ENCODE data around the gene CALCOCO1.
"Not testable (repeated sequence)": the region's sequence is repeated elsewhere in the genome, so short reads cannot be mapped to it uniquely, and the experiment has no call there.

Gene CALCOCO1

DNA sequence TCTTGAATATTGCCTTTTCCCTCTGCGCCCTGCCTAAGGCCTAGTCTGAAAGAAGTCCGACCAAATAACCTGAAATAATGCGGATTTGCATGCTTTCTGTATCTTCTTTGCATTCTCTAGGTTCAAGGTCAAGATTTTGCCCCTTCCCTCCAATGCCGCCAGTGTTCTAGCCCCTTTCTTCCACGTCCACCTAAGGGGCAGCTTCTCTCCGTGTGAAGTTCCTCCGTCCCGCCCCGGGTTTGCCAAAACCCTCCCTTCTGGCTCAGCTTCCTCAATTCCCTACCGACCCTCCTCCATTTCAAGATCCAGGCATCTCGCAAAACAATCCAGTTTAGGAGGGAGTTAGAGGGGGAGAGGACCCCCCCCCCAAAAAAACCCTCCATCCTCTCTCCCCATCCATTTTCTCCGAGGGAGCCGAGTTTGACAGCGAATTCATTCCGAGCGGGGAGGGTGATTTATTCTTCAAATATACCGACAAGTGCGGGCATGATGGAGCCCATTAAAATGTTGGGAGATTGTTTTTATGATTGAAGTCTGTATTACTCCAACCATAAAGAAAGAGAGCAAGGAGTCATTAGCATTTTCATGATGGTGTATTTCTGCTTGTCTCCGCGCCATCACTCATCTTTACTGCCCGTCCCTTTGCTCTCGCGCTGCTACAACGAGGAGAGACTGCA is 30.5 kb downstream of the CALCOCO1 start:
- DNase-seq (ENCODE audit: low spot score) = no peak

DNA sequence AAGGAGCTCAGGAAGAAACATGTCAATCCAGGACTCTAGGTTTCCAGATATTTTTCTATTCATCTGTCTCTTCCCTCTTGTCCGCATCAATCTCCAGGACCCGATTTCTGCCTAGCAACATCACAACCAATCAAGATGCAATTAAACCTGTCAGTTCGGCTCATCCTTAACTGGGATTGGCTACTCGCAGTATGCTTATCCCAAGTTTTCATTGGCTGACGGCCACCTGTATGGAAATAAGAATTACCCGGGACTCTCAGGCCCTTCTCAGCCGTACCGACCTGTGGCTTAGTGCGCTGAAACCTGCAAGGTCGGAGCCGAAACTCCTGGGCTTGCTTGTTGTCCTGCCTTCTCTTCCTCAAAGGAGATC is 31.0 kb downstream of the CALCOCO1 start:
- peak; percentile 97 for DNase-seq (ENCODE audit: low spot score)

DNA sequence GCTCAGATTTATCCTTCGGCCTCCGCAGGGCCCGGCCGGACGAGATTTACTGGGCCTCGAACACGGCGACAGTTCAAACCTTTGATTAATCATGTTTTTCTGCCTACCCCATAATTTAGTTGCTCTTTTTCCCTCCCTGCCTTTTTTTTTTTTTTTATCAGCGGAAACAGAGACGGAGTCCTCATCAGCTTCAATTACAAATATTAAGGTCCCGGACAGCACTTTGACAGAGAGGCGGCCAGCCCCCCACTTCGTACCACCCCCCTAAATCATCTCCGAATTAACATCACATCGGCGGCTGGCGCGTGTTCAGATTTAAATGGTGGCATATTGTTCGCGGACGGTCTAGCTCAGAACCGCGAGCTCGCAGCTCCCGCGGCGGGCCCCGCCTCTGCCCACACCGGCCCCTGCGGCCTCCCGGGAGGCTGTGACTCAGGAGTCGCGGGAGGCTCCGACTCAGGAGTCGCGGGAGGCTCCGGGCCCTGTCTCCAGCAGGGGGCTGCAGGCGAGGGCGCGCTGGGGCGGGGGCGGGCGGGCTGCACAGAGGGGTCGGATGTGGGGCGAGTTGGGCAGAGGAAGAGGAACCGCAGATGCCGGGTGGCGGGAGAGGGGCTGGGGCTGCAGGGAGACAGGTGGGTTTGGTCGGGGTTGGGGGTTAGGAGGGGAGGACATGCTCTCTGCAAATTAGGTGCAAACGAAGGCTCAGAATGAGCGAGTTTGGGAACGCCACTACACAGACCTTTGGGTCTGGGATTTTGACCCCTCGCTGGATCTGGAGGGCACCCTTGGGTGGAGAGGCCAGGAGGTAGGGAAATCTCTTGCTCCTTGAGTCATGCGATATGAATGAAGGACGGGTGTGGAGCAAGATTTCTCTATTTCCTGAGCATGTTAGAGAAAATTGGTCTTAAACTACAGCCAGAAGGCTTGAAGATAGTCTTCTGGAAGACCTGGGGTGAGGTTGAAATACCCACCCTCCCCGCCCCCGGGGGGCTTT is 31.8 kb downstream of the CALCOCO1 start:
- DNase-seq (ENCODE audit: low spot score) = peak; percentile 49

DNA sequence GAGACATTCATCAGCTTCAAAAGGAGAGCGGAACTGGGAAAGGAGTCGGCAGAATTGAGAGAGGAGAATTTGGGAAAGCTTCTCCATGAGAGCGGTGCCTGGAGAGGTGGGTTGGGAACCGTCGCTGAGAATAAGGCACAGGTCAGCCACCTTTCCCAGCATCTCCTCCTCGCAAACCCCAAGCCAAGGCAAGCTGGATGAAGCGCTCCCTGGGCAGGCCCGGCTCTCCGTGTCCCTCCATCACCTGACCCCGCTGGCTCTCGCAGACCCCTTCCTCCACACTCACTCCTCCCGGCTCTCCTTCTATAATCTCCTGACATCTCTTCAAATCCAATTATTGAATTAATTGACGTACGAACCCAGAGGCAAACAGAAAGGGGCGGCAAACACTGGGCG is 32.5 kb downstream of the CALCOCO1 start:
- DNase-seq (ENCODE audit: low spot score) = no peak

DNA sequence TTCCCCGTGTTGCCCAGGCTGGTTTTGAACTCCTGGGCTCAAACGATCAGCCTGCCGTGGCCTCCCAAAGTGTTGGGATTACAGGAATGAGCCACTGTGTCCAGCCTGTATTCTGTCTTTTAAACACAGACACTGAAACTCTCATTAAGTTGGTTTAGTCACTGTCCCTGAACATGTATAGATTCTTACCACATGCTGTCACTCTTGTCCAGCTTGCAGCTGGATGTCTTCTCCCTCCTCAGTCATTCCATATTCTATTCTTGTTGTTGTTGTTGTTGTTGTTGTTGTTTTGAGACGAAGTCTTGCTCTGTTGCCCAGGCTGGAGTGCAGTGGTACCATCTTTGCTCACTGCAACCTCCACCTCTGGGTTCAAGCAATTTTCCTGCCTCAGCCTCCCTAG is 39.1 kb downstream of the CALCOCO1 start:
- no peak for DNase-seq (ENCODE audit: low spot score)

DNA sequence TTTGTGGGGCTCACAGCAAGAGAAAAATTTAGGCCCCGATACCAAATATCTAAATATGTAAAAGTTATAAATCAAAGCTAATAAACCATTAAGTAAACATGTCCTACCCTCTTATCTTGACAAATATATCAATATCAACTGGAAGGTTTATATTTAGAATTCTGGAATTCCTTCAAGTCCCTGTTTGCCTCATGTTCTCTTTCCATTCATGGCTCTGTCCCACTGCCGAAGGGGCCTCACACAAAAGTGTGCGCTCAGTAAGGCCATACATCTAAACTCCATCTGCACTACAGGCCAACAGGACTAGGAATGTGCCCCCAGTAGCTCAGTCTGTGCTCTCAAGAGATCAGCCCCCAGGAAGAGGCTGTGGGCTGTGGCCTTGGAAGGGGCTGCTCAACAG is 40.8 kb downstream of the CALCOCO1 start:
- DNase-seq (ENCODE audit: low spot score) = no peak

DNA sequence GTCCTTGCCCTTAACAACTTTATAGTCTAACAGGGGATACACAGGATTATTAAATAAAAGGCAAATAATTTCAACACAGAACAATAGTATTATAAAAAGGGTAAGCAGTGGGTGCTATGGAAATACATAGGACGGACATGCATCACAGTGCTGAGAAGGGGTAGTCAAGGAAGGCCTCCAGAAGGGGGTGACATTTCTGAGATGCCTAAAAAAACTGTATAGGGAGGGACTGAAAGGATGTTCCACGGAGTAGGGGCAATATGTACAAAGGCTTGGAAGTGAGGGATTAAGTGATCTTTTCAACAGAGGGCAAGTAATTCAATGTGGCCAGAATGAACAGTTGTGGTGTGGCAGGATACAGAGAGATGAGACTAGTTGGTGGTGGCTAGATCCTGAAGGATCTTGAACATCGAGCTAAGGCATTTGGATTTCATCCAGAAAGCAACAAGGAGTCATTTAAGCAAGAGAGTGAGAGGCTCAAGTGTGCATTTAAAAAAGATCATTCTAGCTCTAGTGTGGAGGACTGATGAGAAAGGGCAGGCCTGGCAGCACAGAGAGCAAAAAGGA is 42.5 kb downstream of the CALCOCO1 start:
- no peak for DNase-seq (ENCODE audit: low spot score)

DNA sequence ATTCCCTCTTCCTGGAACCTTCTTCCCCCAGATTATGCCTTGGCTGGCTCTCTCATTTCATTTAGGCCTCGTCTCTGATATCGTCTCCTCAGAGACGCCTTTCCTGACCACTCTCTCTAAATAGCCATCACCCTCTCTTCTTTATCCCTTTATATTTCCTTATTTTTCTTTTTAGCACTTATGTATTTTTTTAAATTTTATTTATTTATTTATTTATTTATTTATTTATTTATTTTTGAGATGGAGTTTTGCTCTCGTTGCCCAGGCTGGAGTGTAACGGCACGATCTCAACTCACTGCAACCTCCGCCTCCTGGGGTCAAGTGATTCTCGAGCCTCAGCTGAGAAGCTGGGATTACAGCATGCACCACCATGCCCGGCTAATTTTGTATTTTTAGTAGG is 43.3 kb downstream of the CALCOCO1 start:
- DNase-seq (ENCODE audit: low spot score) = no peak

DNA sequence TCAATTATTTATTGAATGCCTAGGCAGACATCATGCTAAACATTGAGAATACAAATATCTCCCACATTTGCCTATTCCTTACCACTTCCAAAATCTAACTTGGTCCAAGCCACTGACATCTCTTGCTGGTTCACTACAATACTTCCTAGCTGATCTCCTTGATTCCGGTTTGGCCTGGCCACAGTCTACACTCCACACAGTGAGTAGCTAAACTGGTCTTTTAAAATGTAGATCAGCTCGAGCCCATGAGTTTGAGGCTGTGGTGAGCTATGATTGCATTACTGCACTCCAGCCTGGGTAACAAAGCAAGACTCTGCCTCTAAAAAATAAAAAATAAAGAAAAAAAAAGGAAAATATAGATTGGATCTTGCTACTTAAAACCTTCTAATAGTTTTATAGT is 43.8 kb downstream of the CALCOCO1 start:
- DNase-seq (ENCODE audit: low spot score) = no peak

DNA sequence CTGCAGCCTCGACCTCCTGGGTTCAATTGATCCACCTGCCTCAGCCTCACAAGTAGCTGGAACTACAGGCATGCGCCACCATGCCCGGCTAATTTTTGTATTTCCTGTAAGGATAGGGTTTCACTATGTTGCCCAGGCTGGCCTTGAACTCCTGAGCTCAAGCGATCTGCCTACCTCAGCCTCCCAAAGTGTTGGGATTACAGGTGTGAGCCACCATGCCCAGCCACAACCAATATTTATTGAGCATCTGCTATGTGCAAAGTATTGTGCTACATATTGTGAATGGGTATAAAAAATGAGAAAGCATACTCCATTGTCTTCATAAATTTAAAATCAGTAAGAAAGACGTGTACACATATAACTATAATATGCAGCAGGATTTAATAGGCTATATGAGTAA is 47.2 kb downstream of the CALCOCO1 start:
- DNase-seq (ENCODE audit: low spot score) = not testable (repeated sequence)

DNA sequence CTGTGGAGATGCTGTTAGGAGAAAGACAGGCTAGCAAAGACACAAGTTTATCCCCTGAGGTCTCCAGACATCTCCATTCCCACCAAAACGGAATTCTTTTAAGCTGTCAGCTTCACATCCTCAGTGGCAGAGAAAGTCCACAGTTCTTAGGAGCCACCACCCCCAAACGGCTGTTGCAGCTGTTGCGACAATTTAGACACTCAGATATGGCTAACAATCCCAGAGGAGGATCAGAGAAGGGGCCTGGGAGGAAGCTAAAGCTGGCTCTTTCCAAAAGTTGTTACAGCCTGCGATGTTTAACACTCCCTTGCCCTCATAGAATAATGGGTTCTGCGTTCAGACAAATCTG is 49.5 kb downstream of the CALCOCO1 start:
- DNase-seq (ENCODE audit: low spot score) = no peak

DNA sequence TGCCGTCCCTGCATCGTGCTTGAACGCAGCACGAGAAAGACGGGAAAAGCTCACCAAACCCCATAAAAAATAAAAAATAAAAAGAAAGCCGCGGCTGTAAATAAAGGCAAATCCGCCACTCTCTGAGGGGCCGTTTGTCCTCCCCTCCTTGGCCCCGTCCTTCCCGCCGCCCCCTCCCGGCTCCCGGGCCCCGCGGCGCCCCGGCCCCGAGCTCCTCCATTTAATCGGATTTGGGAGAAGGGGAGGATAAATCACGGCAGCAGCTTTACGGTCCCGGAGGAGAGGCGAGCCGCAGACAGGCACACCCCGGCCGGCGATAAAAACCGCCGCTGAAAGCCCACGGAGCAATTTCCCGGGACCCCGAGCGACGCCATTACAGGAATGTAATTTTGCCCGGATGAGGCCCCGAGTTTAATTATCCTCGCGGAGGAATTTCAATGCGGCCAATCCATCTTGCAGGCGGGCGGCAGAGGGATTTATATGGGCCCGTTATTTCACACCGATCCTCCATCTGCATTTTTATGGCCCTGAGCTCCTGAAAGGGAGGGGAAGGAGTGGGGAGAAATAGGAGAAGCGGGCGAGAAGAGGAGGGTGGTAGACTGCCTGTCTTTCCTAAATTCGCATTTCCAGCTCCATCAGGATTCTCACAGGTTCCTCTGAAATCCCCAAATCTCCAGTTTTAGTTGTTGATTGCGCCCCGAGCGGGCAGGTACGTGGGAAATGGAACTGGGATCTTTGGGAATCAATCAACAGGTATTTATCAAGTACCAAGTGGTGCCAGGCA is 50.0 kb downstream of the CALCOCO1 start:
- peak; percentile 51 for DNase-seq (ENCODE audit: low spot score)

DNA sequence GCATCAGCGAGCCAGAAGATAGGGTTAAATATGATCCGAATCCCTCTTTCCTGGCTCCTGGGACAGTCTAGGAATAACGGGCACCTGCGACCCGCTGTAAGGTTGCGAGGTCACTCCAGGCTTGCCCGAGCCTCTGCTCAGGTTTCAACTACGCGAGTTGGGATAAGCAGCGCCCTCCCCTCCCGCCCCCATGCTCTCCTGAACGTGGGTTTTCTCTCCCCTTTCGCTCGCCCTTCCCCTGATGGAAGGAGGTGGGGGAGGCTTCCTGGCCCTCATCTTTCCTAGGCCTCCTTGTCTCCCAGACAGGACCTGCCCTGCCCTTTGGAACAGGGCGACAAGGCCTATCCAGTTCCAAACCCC is 50.6 kb downstream of the CALCOCO1 start:
- peak; percentile 68 for DNase-seq (ENCODE audit: low spot score)

DNA sequence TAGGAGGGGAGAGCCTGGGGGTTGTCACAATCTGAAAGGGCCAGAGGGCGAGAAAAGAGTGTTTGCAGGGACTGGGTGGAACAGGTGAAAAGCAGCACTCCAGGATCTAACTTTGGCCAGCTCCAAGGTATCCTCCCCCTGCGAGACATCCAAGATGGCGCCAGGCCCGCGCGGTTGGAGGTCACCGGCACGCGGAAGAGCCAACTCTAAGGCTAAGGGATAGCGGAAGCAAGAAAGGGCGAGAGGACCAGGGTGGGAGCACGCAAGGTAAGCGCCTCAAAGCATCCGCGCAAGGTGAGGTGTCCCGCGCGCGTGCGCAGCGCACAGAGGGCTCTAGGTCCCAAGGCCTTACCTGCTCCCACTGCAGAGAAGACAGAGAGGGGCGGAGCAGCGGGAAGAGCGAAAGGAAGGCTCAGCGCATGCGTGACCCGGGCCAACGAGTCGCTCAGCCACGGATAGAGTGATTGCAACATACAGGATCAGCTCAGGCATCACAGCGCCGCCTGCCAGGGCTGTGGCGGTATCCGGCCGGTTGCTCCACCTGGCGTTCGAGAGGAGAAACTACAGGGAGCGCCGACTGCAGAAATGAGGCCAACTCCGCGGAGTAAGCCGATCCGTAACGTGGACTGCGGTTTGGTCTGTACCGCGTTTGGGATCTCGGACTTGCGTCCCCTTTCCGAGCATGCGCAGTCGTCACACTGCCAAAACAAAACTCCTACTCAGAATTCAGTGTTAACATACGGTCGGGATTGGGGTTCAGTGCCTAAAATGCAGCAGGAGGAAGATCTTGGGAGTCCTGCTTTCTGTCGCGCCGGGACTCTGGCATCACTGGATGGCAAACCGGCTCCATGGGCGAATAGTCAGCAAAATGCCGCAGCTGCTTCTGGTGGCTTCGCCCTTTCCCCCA is 51.3 kb downstream of the CALCOCO1 start, which contains the start of gene ATP5MC2:
TSS of gene ATP5MC2 (minus strand) at position 383 of the 907 bp plus-strand sequence. CDS start 3,469 bp downstream, outside the sequence.
- DNase-seq (ENCODE audit: low spot score) = peak; percentile 98

DNA sequence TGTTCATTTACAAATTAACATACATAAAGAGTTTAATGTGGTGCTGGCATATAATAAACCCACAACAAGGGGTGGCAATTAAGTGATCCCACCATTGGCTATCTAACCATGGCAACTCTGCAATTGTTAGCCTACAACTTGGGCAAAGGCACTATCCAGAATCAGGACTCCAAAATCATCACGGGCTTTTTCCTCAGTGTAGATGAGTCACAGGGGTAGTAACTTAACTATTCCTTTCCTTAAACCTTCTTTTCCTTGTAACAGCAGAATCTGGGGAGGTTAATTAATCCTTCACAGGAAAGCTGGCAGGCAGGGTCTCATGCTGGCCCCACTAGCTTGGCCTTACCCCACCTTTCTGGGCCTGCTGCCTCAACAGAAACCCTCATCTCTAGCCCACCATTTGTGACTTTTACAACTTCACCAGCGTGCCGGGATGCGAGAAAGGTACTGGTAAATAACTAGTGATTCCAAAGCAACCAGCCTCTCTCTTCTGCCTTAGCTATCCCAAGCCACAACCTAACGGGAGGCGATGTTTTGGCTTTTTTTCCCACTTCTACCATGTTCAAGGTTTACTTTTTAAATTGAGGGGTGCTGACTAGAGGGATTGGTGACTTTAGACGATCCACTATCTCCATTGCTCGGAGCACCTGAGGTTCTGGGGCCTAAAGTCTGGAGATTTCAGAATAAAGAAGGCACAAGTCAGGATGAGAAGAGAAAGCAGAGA is 52.1 kb downstream of the CALCOCO1 start:
- no peak for DNase-seq (ENCODE audit: low spot score)

DNA sequence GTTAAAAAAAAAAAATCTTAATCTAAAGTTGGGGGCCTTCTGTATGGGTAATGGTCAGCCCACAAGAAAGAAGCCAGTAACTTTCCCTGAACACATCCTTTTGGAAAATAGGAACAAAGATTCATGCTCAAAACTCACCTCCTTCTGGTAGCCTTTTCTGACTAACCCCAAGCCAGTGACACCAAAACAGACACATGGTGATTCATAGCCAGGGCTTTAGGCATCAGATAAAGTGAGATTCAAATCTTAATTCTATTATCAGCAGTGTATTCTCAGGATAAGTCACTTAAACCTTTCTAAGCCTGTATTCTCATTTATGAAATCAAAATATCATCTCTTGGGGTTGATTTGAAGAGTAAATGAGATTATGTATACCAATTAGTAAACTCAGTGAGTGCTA is 56.3 kb downstream of the CALCOCO1 start:
- DNase-seq (ENCODE audit: low spot score) = no peak

DNA sequence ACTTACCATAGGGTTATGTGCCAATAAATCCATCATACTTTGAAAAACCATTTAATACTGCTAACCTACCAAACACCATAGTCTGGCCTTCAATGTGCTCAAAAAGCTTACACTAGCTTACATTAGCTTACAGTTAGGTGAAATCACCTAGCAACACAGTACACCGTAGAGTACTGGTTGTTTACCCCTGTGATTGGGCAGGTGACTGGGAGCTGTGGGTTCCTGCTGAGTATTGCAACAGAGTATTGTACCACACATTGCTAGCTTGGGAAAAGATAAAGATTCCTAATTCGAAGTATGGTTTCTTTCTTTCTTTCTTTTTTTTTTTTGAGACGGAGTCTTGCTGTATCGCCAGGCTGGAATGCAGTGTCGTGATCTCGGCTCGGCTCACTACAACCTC is 56.9 kb downstream of the CALCOCO1 start:
- no peak for DNase-seq (ENCODE audit: low spot score)

DNA sequence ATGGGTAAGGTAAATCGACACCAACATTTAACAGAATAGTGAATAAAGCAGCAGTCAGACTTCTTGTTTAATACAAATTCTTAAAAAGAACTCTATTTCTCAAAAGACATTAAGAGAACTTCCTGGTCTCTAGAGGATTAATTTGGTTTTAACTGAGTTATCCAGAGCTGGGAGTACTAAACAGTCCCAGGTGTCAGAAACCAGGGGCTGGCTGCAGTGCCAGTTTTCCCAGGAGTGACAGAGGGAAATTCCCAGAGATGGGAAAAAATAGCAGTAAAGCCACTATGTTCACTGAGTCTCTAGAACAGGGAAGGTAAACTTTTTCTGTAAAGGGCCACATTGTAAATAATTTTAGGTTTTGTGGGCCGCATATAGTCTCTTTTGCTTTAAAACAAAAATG is 60.2 kb downstream of the CALCOCO1 start:
- DNase-seq (ENCODE audit: low spot score) = no peak

DNA sequence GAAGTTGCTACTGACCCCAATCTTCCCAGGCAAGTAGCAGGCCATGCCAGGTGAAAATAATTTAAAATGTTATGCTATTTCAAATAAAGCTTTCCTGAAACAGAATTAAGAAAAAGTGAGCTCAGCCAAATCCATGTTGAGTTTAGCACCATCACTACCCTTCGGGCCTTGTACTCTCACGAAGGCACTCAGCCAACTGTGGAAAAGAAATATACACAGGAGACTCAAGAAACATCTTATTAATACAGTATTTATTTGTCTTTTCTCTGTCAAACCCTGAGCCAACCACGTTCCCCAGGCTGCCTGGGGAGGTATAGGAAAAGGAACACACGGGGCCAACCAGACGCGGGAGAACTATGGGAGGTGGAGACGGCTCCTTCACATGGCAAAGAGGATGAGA is 62.3 kb downstream of the CALCOCO1 start:
- DNase-seq (ENCODE audit: low spot score) = no peak

DNA sequence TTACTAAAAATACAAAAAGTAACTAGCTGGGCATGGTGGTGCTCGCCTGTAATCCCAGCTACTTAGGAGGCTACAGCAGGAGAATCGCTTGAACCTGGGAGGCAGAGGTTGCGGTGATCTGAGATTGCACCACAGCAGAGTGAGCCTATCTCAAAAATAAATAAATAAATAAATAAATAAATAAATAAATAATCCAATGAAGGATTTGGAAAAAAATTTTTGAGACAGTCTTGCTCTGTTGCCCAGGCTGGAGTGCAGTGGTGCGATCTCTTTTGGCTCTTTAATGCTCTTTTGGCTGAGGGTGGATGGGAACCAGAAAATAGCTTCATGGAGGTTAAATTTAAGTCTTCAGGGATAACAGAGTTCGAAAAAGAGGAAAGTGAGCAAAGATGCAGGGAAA is 63.1 kb downstream of the CALCOCO1 start:
- DNase-seq (ENCODE audit: low spot score) = no peak

DNA sequence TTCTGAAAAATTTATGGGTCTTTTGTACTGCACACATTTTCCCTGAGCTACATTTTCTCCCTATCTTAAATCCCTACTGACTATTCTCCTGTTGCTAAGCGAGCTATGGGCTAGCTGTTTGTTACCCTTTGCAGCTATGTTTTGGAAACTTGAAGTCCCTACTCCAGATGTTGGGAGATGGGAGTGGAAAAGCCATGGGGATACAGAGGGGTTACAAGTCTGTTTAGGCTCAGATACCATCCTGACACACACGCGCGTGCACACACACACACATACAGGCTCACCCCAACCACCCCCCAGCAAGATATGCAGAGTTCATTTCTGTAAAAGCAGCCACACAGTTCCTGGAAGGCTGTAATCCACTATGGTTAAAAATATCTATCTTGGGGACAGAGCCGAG is 67.2 kb downstream of the CALCOCO1 start:
- DNase-seq (ENCODE audit: low spot score) = no peak
